Endodermal cell (in vitro differentiated cells): ENCODE measurements around the gene SYCP3. TPM values are rescaled to one million over a fixed set of nuclear protein-coding genes. Genes with fewer than 3 reads are reported as not detected.
A peak's percentile ranks its signal among the peaks of the same experiment; 100 is the strongest.

Experiments used
- DNase-seq: peaks from one replicate; pipeline ENCODE4 v3.0.0-alpha.2; 2017
- H3K27ac ChIP-seq: 2 replicates; pipeline ENCODE4 v1.5.1; 2013; ENCODE audit warnings: mild to moderate bottlenecking, low read depth, low read length, moderate library complexity
- H3K27me3 ChIP-seq: 2 replicates; pipeline ENCODE4 v1.6.1; 2013; ENCODE audit warnings: mild to moderate bottlenecking, low read length, moderate library complexity; ENCODE audit not compliant: insufficient read depth, control insufficient read depth, poor library complexity, severe bottlenecking
- H3K36me3 ChIP-seq: 2 replicates; pipeline ENCODE4 v1.7.0; 2013; ENCODE audit warnings: mild to moderate bottlenecking, low read length, moderate library complexity; ENCODE audit not compliant: control insufficient read depth, insufficient read depth
- H3K4me1 ChIP-seq: one replicate; pipeline ENCODE4 v1.7.0; 2013; ENCODE audit warnings: low read length; ENCODE audit not compliant: control insufficient read depth, insufficient read depth
- H3K4me3 ChIP-seq: 2 replicates; pipeline ENCODE4 v1.5.1; 2013; ENCODE audit warnings: mild to moderate bottlenecking, low read length, moderate library complexity
- H3K9ac ChIP-seq: 2 replicates; pipeline ENCODE4 v1.6.1; 2013; ENCODE audit warnings: mild to moderate bottlenecking, low read length, moderate library complexity; ENCODE audit not compliant: poor library complexity, severe bottlenecking; ENCODE audit errors: extremely low read depth
- H3K9me3 ChIP-seq: 2 replicates; pipeline ENCODE4 v1.6.1; 2013; ENCODE audit warnings: mild to moderate bottlenecking, low read length, moderate library complexity; ENCODE audit not compliant: control insufficient read depth
- H3K27ac Mint-ChIP-seq: 2 replicates; pipeline ENCODE4 v1.8.0; 2020; ENCODE audit warnings: mixed read lengths
- H3K27me3 Mint-ChIP-seq: 2 replicates; pipeline ENCODE4 v1.8.0; 2021; ENCODE audit warnings: mild to moderate bottlenecking, mixed read lengths; ENCODE audit not compliant: insufficient read depth
- H3K36me3 Mint-ChIP-seq: 2 replicates; pipeline ENCODE4 v1.8.0; 2020; ENCODE audit warnings: low read depth, mixed read lengths
- H3K4me1 Mint-ChIP-seq: 2 replicates; pipeline ENCODE4 v1.8.0; 2020; ENCODE audit warnings: mixed read lengths
- H3K4me3 Mint-ChIP-seq: 2 replicates; pipeline ENCODE4 v1.8.0; 2020; ENCODE audit warnings: mild to moderate bottlenecking, moderate library complexity, mixed read lengths
- H3K9me3 Mint-ChIP-seq: 2 replicates; pipeline ENCODE4 v1.8.0; 2020; ENCODE audit warnings: mild to moderate bottlenecking, mixed read lengths
- WGBS, 2 experiments: methylation state at CpG; one replicate each; pipeline versions ENCODE4 v1.1.5 to v1.1.7; 2013; ENCODE audit warnings: missing lambda C conversion rate in 2 of 2, mixed read lengths in 1 of 2; ENCODE audit not compliant: insufficient coverage in 1 of 2, insufficient read length in 1 of 2; 5-methylcytosine and 5-hydroxymethylcytosine counted together
- long read RNA-seq, 4 experiments: library from polyadenylated mRNA in 2 of 4; library from RNA in 1 of 4; library from capped mRNA in 1 of 4; stranded (forward) in 3 of 4; unstranded in 1 of 4; transcript quantifications; one replicate each; pipeline ENCODE4 v2.0.0, GENCODE V29; 2020 to 2021; ENCODE audit warnings: inconsistent platforms in 1 of 4
- polyA plus RNA-seq, 2 experiments: library from polyadenylated mRNA; stranded (reverse); fragments of 50-300 nt; gene quantifications; one replicate each; pipeline ENCODE4 v1.2.3, GENCODE V29; 2013
- total RNA-seq, 2 donors: library from RNA; stranded (reverse); fragmentation: NEBNext Ultra II Directional in 1 of 2; extraction: Animal tissue kit (Norgen Biotek cat#: 25700) in 1 of 2; gene quantifications; 2 replicates in 1 of 2; 3 replicates in 1 of 2; pipeline ENCODE4 v1.2.1, GENCODE V29; 2021
- TF ChIP-seq, protein P1 (sequence below): fragments of 200-600 bp; sonication (generic); conservative IDR thresholded peaks from 2 replicates; pipeline ENCODE4 v1.5.0; 2021; ENCODE audit warnings: antibody characterized with exemption, mild to moderate bottlenecking

Gene SYCP3
- not detected for total RNA-seq
- polyA plus RNA-seq (2013, experiment 1 of 2) = not detected
- polyA plus RNA-seq (2013, experiment 2 of 2) = not detected
- long read RNA-seq, experiment 1 = 0 reads
- long read RNA-seq, experiment 2, partial matches to known transcripts = 0 of 1 reads
- long read RNA-seq, experiment 2, other reads (novel, unspliced or antisense) = 1 of 1 reads
- long read RNA-seq, experiment 3 = 0 reads
- long read RNA-seq, experiment 4 = 0 reads

DNA sequence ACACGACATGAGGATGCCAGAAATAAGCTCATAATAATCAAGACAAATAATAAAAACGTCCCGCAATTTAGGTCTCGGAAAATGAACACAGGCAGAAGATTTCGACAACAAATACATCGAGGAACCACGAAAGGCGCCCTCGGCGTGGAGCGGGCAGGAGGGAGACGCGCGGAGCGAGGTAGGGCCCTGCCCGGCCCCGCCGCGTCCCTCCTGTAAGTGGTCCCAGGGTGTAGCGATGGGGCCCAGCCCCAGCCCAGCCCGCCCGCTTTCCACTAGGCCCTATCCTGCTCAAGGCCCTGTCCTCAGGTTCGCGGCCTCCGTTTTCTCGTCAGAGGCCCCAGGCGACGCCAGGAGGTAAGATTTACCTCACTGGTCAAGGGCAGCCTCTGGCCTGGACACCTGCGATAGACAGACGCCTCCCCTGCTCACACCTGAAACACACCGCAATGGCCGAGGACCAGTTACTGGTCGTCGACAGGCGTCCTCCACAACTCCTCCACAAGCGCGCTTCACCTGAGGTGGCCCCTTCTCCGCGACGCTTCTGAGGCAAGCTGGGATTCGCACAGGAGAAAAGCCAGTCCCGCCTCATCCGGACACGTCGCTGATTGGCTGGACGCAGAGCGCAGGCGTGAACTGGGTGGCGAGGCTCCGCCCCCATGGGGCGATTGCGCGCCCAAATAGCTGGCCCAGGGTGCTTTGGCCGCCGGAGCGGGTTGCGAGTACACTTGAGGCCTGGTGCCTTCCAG is at the start of gene SYCP3:
Gene SYCP3, minus strand, starts transcription at position 543 of the 746 bp plus-strand sequence. CDS start 1,527 bp downstream, outside the sequence.
- no peaks in the 10 kb centered on the region for H3K9me3 ChIP-seq
- Mint-ChIP-seq H3K4me1 (no peaks in the 10 kb centered on the region), H3K27ac (no peak within 1 kb of the TSS), H3K9me3 (no peaks in the 10 kb centered on the region), H3K27me3 (no peaks in the 10 kb centered on the region), H3K36me3 (peaks cover 13% of the 10 kb centered on the region), H3K4me3 (no peak within 1 kb of the TSS)
- H3K36me3 ChIP-seq = no peaks in the 10 kb centered on the region
- H3K9ac ChIP-seq = no peak within 1 kb of the TSS
- no peak for DNase-seq
- TF ChIP-seq, protein P1, sequence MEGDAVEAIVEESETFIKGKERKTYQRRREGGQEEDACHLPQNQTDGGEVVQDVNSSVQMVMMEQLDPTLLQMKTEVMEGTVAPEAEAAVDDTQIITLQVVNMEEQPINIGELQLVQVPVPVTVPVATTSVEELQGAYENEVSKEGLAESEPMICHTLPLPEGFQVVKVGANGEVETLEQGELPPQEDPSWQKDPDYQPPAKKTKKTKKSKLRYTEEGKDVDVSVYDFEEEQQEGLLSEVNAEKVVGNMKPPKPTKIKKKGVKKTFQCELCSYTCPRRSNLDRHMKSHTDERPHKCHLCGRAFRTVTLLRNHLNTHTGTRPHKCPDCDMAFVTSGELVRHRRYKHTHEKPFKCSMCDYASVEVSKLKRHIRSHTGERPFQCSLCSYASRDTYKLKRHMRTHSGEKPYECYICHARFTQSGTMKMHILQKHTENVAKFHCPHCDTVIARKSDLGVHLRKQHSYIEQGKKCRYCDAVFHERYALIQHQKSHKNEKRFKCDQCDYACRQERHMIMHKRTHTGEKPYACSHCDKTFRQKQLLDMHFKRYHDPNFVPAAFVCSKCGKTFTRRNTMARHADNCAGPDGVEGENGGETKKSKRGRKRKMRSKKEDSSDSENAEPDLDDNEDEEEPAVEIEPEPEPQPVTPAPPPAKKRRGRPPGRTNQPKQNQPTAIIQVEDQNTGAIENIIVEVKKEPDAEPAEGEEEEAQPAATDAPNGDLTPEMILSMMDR = no peak
- H3K4me1 ChIP-seq = no peaks in the 10 kb centered on the region
- H3K4me3 ChIP-seq = no peak within 1 kb of the TSS
- H3K27ac ChIP-seq = no peak within 1 kb of the TSS
- WGBS, 2 experiments = 96 to 97% methylated on average over 38 to 57 of the region's 57 CpGs
- no peaks in the 10 kb centered on the region for H3K27me3 ChIP-seq

DNA sequence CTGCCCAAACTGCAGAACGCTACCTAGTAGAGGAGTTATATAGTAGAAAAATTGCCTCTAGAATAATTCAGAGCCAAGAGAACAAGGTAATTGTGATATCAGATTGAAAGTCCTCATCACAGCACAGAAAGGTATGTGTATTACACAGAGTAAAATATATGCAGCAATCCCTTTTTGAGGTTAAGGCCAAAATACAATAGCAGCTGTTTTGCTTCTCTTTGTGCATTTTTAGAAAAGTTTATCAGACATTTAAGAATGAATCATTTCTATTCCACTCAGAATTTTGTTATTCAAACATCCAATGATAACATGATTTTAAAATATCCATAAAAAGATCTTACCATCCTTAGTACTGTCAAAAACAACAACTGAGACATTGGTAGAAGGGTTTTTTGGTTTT is 46.4 kb upstream of the SYCP3 start:
- H3K9me3 ChIP-seq = no peaks in the 10 kb centered on the region
- Mint-ChIP-seq H3K36me3 (peaks cover 14% of the 10 kb centered on the region), H3K9me3 (no peaks in the 10 kb centered on the region), H3K4me1 (no peaks in the 10 kb centered on the region), H3K27ac (no peak overlapping the region), H3K27me3 (no peaks in the 10 kb centered on the region), H3K4me3 (no peak overlapping the region)
- H3K4me1 ChIP-seq = no peaks in the 10 kb centered on the region
- no peak overlapping the region for H3K9ac ChIP-seq
- H3K36me3 ChIP-seq = peaks cover 7% of the 10 kb centered on the region
- DNase-seq = no peak
- WGBS, 2 experiments = 91 to 100% methylated on average over 1 of the region's 1 CpG
- H3K4me3 ChIP-seq = no peak overlapping the region
- no peak overlapping the region for H3K27ac ChIP-seq
- no peaks in the 10 kb centered on the region for H3K27me3 ChIP-seq
- TF ChIP-seq, protein P1 = no peak

DNA sequence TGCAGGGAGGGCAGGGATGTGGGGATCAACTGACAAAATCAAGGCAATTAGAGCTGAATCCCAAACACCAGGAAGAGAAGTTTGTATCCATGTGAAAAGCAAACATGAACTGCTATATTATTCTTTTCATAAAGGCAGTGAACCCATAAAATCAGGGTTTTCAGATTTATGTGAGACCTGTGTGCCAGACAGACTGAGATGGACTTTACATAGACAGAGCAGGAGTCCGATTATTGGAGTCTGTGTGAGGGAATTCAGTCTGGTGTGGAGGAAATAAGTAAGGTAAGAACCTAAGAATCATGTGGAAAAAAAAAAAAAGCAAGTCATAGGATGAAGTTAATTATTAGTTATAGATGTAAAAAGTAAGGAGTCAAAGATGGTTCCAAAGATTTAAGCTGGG is 45.1 kb upstream of the SYCP3 start:
- H3K27ac Mint-ChIP-seq = peak overlapping the region; percentile 1

More for the DNA sequence above, 45.1 kb upstream of the SYCP3 start:
- Histone ChIP-seq H3K4me3 (no peak overlapping the region), H3K9me3 (no peaks in the 10 kb centered on the region), H3K36me3 (peaks cover 12% of the 10 kb centered on the region), H3K27me3 (no peaks in the 10 kb centered on the region), H3K9ac (no peak overlapping the region), H3K27ac (no peak overlapping the region), H3K4me1 (no peaks in the 10 kb centered on the region)
- Mint-ChIP-seq H3K4me3 (no peak overlapping the region), H3K9me3 (no peaks in the 10 kb centered on the region), H3K27me3 (no peaks in the 10 kb centered on the region), H3K4me1 (no peaks in the 10 kb centered on the region), H3K36me3 (peaks cover 16% of the 10 kb centered on the region)
- TF ChIP-seq, protein P1 = no peak
- DNase-seq = no peak
- WGBS, 2 experiments = 90 to 100% methylated on average over 1 of the region's 1 CpG
